Measurements from ENCODE around the gene SSBP4. TPM values are rescaled to one million over a fixed set of nuclear protein-coding genes. Genes with fewer than 3 reads are reported as not detected.
"Not testable (repeated sequence)": the region's sequence is repeated elsewhere in the genome, so short reads cannot be mapped to it uniquely, and the experiment has no call there.

The SSBP4 gene
- total RNA-seq, 1 experiment from 2014 or later: 73.0 TPM

- peaks cover 2% of the 10 kb centered on the region; the same call in 1 of the 2 replicates for H3K4me1 ChIP-seq
- no peak overlapping the region for H3K27ac ChIP-seq
- no peak overlapping the region for H3K4me3 ChIP-seq
- H3K27me3 ChIP-seq: no peaks in the 10 kb centered on the region
- peaks cover 14% of the 10 kb centered on the region for H3K36me3 ChIP-seq
- no peak for DNase-seq
- no peaks in the 10 kb centered on the region for H3K9me3 ChIP-seq (replicated peaks)
These were observed 30.1 kb upstream of the SSBP4 start for GRCh38 chr19:18388960-18389725.

GRCh38 chr19:18389726-18390064 lies 29.5 kb upstream of the SSBP4 start:
- Histone ChIP-seq H3K36me3 (peaks cover 14% of the 10 kb centered on the region), H3K27ac (no peak overlapping the region), H3K4me3 (no peak overlapping the region), H3K9me3 (replicated peaks) (no peaks in the 10 kb centered on the region), H3K4me1 (peaks cover 2% of the 10 kb centered on the region; the same call in 1 of the 2 replicates), H3K27me3 (no peaks in the 10 kb centered on the region)
- DNase-seq: no peak

GRCh38 chr19:18390065-18390907 lies 28.9 kb upstream of the SSBP4 start:
- Histone ChIP-seq H3K9me3 (replicated peaks) (no peaks in the 10 kb centered on the region), H3K4me3 (no peak overlapping the region), H3K36me3 (peaks cover 14% of the 10 kb centered on the region), H3K27ac (no peak overlapping the region), H3K27me3 (no peaks in the 10 kb centered on the region), H3K4me1 (peaks cover 2% of the 10 kb centered on the region; the same call in 1 of the 2 replicates)
- peak in 1 of 2 experiments; percentile 43 for DNase-seq

- H3K27ac ChIP-seq: no peak overlapping the region
- H3K4me1 ChIP-seq: peaks cover under 1% of the 10 kb centered on the region; the same call in 1 of the 2 replicates
- peaks cover 5% of the 10 kb centered on the region; the same call in 1 of the 2 replicates for H3K27me3 ChIP-seq
- H3K9me3 ChIP-seq (replicated peaks): no peaks in the 10 kb centered on the region
- H3K4me3 ChIP-seq: no peak overlapping the region
- DNase-seq: no peak
- H3K36me3 ChIP-seq: peaks cover 14% of the 10 kb centered on the region
These were observed 27.6 kb upstream of the SSBP4 start for GRCh38 chr19:18391509-18392075.

GRCh38 chr19:18392417-18392816 lies 26.8 kb upstream of the SSBP4 start:
- Histone ChIP-seq H3K27ac (no peak overlapping the region), H3K4me3 (no peak overlapping the region), H3K4me1 (no peaks in the 10 kb centered on the region; the same call in 1 of the 2 replicates), H3K27me3 (peaks cover 14% of the 10 kb centered on the region; the same call in 1 of the 2 replicates), H3K36me3 (peaks cover 14% of the 10 kb centered on the region), H3K9me3 (replicated peaks) (no peaks in the 10 kb centered on the region)
- DNase-seq: no peak

- H3K36me3 ChIP-seq: peaks cover 14% of the 10 kb centered on the region
- H3K9me3 ChIP-seq (replicated peaks): no peaks in the 10 kb centered on the region
- no peak for DNase-seq
- peaks cover 19% of the 10 kb centered on the region; the same call in 1 of the 2 replicates for H3K27me3 ChIP-seq
- H3K4me3 ChIP-seq: no peak overlapping the region
- H3K4me1 ChIP-seq: no peaks in the 10 kb centered on the region; the same call in 1 of the 2 replicates
- H3K27ac ChIP-seq: no peak overlapping the region
These were observed 26.3 kb upstream of the SSBP4 start for GRCh38 chr19:18392926-18393325.

- Histone ChIP-seq H3K36me3 (peaks cover 12% of the 10 kb centered on the region), H3K9me3 (replicated peaks) (no peaks in the 10 kb centered on the region), H3K27me3 (peaks cover 25% of the 10 kb centered on the region; the same call in 1 of the 2 replicates), H3K4me1 (no peaks in the 10 kb centered on the region; the same call in 1 of the 2 replicates), H3K27ac (no peak overlapping the region), H3K4me3 (no peak overlapping the region)
- no peak for DNase-seq
These were observed 25.4 kb upstream of the SSBP4 start for GRCh38 chr19:18393836-18394235.

GRCh38 chr19:18396471-18397241 lies 22.5 kb upstream of the SSBP4 start:
- H3K36me3 ChIP-seq: no peaks in the 10 kb centered on the region
- H3K27me3 ChIP-seq: peaks cover 25% of the 10 kb centered on the region; the same call in 1 of the 2 replicates
- H3K4me1 ChIP-seq: no peaks in the 10 kb centered on the region; the same call in 1 of the 2 replicates
- H3K9me3 ChIP-seq (replicated peaks): no peaks in the 10 kb centered on the region
- H3K4me3 ChIP-seq: no peak overlapping the region
- DNase-seq: no peak
- no peak overlapping the region for H3K27ac ChIP-seq

GRCh38 chr19:18397242-18398202 lies 21.7 kb upstream of the SSBP4 start, which contains the start of gene LRRC25:
Gene LRRC25 (minus strand): TSS chr19:18397622. CDS start chr19:18396963, 659 bp downstream.
- DNase-seq: peak; percentile 51 to 56
- Histone ChIP-seq H3K36me3 (no peaks in the 10 kb centered on the region), H3K4me1 (no peaks in the 10 kb centered on the region; the same call in 1 of the 2 replicates), H3K4me3 (no peak within 1 kb of the TSS), H3K27me3 (peaks cover 25% of the 10 kb centered on the region; the same call in 1 of the 2 replicates), H3K9me3 (replicated peaks) (no peaks in the 10 kb centered on the region), H3K27ac (no peak within 1 kb of the TSS)

- DNase-seq: no peak
- H3K9me3 ChIP-seq (replicated peaks): no peaks in the 10 kb centered on the region
- peaks cover 25% of the 10 kb centered on the region; the same call in 1 of the 2 replicates for H3K27me3 ChIP-seq
- H3K4me1 ChIP-seq: no peaks in the 10 kb centered on the region; the same call in 1 of the 2 replicates
- H3K27ac ChIP-seq: no peak overlapping the region
- no peaks in the 10 kb centered on the region for H3K36me3 ChIP-seq
- H3K4me3 ChIP-seq: no peak overlapping the region
These were observed 20.2 kb upstream of the SSBP4 start for GRCh38 chr19:18399008-18399407.

GRCh38 chr19:18401580-18402112 lies 17.6 kb upstream of the SSBP4 start:
- H3K27ac ChIP-seq: no peak overlapping the region
- no peaks in the 10 kb centered on the region for H3K9me3 ChIP-seq (replicated peaks)
- H3K4me1 ChIP-seq: no peaks in the 10 kb centered on the region; the same call in 1 of the 2 replicates
- peaks cover 19% of the 10 kb centered on the region; the same call in 1 of the 2 replicates for H3K27me3 ChIP-seq
- no peaks in the 10 kb centered on the region for H3K36me3 ChIP-seq
- H3K4me3 ChIP-seq: no peak overlapping the region
- DNase-seq: peak; percentile 52 to 64

- not testable (repeated sequence) for H3K27ac ChIP-seq; H3K4me3 ChIP-seq; H3K36me3 ChIP-seq; DNase-seq; H3K4me1 ChIP-seq; H3K9me3 ChIP-seq (replicated peaks); H3K27me3 ChIP-seq
These were observed 16.5 kb upstream of the SSBP4 start for GRCh38 chr19:18402455-18403248.
